ENCODE data around the gene DPYSL4.

Gene DPYSL4

DNA sequence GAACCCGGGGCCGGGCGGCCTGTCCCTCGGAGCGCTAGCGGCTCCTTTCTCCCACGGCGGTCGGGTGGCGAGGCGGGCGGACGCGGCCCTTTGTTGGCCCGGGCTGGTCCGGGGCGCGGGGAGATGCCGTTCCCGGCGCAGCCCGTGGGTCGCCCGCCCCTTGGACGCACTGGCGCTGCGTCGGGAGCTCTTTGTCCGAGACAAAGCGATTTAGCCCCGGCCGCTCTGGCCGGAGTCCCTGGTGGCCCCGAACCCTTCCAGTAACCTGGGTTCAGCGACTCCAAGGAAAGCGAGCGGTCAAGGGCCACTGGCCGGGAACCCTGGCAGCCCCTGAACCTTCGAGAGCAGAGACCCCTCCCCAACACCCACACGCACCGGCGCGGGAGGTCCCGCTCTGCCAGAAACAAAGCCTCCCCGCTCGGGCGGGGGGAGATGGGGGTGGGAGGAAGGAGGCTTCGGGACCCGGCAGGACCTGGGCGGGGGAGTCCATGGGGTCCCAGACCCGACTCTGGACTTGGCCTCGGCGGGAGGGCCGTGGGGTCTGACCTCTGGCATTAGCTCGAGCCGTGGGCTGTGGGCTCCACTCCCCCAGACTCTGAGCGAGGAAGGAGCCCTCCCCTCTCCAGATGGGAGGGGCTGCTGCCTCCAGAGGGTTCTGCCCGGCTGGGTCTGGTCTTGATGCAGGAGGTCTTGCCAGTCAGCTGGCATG is 836 bp downstream of the DPYSL4 start:
- Histone ChIP-seq H3K79me2 (ENCODE audit: insufficient read depth, low read length) (no peaks in the 10 kb centered on the region), H3K27ac (ENCODE audit: low read depth, low read length, poor library complexity, severe bottlenecking) (no peak overlapping the region), H3F3A (ENCODE audit: insufficient read depth, low read length) (no peaks in the 10 kb centered on the region), H3K27me3 (ENCODE audit: insufficient read depth, low read length) (no peaks in the 10 kb centered on the region), H3K36me3 (ENCODE audit: insufficient read depth, low read length) (no peaks in the 10 kb centered on the region), H4K20me1 (ENCODE audit: insufficient read depth, low read length) (no peaks in the 10 kb centered on the region), H2AFZ (ENCODE audit: low read length) (no peak overlapping the region), H3K4me2 (ENCODE audit: low read length) (no peak overlapping the region), H3K9me3 (ENCODE audit: low read length) (no peaks in the 10 kb centered on the region), H3K9me2 (ENCODE audit: low read depth, low read length) (no peaks in the 10 kb centered on the region), H3K9ac (ENCODE audit: low read length) (no peak overlapping the region), H3K4me3 (ENCODE audit: low read depth, low read length, poor library complexity, severe bottlenecking) (no peak overlapping the region), H3K4me1 (ENCODE audit: insufficient read depth, low read length, severe bottlenecking) (no peaks in the 10 kb centered on the region)
- TF ChIP-seq EZH2 (IDR thresholded peaks at IDR 0.05; ENCODE audit: borderline replicate concordance, low read length): no peak
- TF ChIP-seq, protein P1, sequence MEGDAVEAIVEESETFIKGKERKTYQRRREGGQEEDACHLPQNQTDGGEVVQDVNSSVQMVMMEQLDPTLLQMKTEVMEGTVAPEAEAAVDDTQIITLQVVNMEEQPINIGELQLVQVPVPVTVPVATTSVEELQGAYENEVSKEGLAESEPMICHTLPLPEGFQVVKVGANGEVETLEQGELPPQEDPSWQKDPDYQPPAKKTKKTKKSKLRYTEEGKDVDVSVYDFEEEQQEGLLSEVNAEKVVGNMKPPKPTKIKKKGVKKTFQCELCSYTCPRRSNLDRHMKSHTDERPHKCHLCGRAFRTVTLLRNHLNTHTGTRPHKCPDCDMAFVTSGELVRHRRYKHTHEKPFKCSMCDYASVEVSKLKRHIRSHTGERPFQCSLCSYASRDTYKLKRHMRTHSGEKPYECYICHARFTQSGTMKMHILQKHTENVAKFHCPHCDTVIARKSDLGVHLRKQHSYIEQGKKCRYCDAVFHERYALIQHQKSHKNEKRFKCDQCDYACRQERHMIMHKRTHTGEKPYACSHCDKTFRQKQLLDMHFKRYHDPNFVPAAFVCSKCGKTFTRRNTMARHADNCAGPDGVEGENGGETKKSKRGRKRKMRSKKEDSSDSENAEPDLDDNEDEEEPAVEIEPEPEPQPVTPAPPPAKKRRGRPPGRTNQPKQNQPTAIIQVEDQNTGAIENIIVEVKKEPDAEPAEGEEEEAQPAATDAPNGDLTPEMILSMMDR (IDR thresholded peaks at IDR 0.05; ENCODE audit: low read length): no peak

DNA sequence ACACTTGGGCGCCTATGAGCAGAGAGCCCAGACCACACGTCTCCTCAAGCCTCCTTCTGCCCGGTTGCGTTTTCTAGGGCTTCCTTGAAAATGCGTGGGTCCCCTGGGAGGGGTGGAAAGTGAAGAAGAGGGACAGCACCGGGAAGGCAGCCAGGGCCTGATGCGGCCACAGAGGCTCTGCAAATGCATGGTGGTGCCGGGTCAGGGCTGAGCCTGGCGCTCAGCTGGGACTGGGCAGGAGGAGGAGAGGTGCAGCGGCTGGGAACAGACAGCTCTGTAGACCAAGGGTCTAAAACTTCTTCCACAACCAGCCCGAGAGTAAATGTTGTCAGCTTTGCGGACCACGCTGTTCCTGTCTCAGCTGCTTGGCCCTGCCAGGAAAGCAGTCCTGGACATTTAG is 1.6 kb downstream of the DPYSL4 start:
- Histone ChIP-seq H3K9me3 (ENCODE audit: low read length) (no peaks in the 10 kb centered on the region), H3K4me3 (ENCODE audit: low read depth, low read length, poor library complexity, severe bottlenecking) (no peak overlapping the region), H4K20me1 (ENCODE audit: insufficient read depth, low read length) (no peaks in the 10 kb centered on the region), H3K9me2 (ENCODE audit: low read depth, low read length) (no peaks in the 10 kb centered on the region), H3K27ac (ENCODE audit: low read depth, low read length, poor library complexity, severe bottlenecking) (no peak overlapping the region), H3F3A (ENCODE audit: insufficient read depth, low read length) (no peaks in the 10 kb centered on the region), H3K4me2 (ENCODE audit: low read length) (no peak overlapping the region), H3K36me3 (ENCODE audit: insufficient read depth, low read length) (no peaks in the 10 kb centered on the region), H2AFZ (ENCODE audit: low read length) (no peak overlapping the region), H3K27me3 (ENCODE audit: insufficient read depth, low read length) (no peaks in the 10 kb centered on the region), H3K9ac (ENCODE audit: low read length) (no peak overlapping the region), H3K79me2 (ENCODE audit: insufficient read depth, low read length) (no peaks in the 10 kb centered on the region), H3K4me1 (ENCODE audit: insufficient read depth, low read length, severe bottlenecking) (no peaks in the 10 kb centered on the region)
- TF ChIP-seq, protein P1 (IDR thresholded peaks at IDR 0.05; ENCODE audit: low read length): no peak
- TF ChIP-seq EZH2 (IDR thresholded peaks at IDR 0.05; ENCODE audit: borderline replicate concordance, low read length): no peak

DNA sequence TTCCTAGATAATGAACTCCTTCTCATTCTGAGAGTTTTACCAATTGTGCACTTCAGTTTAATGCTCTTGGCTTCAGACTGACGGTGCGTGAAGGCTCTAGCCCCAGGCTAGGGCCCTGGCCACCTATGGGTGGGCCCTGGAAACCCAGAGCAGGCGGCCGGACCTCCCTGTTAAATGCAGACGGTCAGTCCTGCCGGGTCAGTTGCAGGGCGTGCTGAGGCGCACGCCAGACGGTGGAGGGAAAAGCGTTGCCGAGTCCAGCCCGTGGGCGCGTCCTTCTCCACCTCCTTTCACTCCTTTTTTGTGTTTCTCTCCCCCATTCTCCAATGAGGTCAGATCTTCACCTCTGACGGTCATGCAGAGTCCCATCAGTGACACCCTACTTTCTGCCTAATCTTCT is 2.3 kb downstream of the DPYSL4 start:
- H3K27me3 ChIP-seq (ENCODE audit: insufficient read depth, low read length): no peaks in the 10 kb centered on the region

More for the DNA sequence above, 2.3 kb downstream of the DPYSL4 start:
- Histone ChIP-seq H3K36me3 (ENCODE audit: insufficient read depth, low read length) (no peaks in the 10 kb centered on the region), H3K27ac (ENCODE audit: low read depth, low read length, poor library complexity, severe bottlenecking) (no peak overlapping the region), H3F3A (ENCODE audit: insufficient read depth, low read length) (no peaks in the 10 kb centered on the region), H2AFZ (ENCODE audit: low read length) (no peak overlapping the region), H3K9ac (ENCODE audit: low read length) (no peak overlapping the region), H3K4me1 (ENCODE audit: insufficient read depth, low read length, severe bottlenecking) (no peaks in the 10 kb centered on the region), H3K9me2 (ENCODE audit: low read depth, low read length) (no peaks in the 10 kb centered on the region), H3K4me3 (ENCODE audit: low read depth, low read length, poor library complexity, severe bottlenecking) (no peak overlapping the region), H3K79me2 (ENCODE audit: insufficient read depth, low read length) (no peaks in the 10 kb centered on the region), H3K9me3 (ENCODE audit: low read length) (no peaks in the 10 kb centered on the region), H4K20me1 (ENCODE audit: insufficient read depth, low read length) (no peaks in the 10 kb centered on the region), H3K4me2 (ENCODE audit: low read length) (no peak overlapping the region)
- no peak for TF ChIP-seq EZH2 (IDR thresholded peaks at IDR 0.05; ENCODE audit: borderline replicate concordance, low read length)
- TF ChIP-seq, protein P1 (IDR thresholded peaks at IDR 0.05; ENCODE audit: low read length): no peak

All from OCI-LY1 (cell line).